ENCODE results near the gene TSC22D1. TPM values are rescaled to one million over a fixed set of nuclear protein-coding genes. Genes with fewer than 3 reads are reported as not detected.

TSC22D1 gene
- 100 to 1,000 TPM; 199 to 263 (median 248) TPM for total RNA-seq

DNA sequence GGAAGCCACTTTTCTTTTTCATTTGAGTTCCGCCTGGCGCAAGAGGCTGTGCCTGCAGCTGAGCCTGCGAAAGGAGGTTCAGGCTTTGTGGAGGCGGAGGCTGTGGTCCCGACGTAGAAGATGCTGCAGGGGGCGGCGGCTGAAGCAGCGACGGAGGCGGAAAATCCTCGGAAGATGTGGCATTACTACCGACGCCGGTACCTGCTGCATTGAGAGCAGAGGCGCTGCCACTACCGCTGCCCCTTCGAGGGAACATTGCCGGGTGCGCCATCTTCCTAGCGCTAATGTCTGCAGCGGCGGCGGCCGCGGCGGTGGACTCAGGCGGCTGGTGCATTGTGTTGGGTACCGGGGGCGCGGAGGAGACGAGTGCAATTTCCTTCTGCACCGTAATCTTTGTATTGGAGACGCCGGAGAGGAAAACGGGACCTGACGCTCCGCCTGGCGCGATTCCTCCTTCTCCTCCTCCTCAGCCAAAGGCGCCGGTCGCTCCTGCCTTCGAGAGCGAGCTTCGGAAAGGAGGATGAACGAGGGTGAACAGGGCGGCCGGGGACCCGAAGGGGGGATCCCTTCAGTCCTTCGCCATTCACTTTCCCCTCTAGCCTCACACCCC is at the start of gene TSC22D1:
Gene TSC22D1 (minus strand): TSS at position 590 of the 610 bp plus-strand sequence. CDS start 256 bp downstream, at position 334.
- TF ChIP-seq EP300 (IDR thresholded peaks at IDR 0.05) (no peak), POLR2A (IDR thresholded peaks at IDR 0.05; ENCODE audit: low read depth) (no peak), POLR2AphosphoS5 (IDR thresholded peaks at IDR 0.05) (peak; percentile 28 to 37)
- TF ChIP-seq, protein P1, sequence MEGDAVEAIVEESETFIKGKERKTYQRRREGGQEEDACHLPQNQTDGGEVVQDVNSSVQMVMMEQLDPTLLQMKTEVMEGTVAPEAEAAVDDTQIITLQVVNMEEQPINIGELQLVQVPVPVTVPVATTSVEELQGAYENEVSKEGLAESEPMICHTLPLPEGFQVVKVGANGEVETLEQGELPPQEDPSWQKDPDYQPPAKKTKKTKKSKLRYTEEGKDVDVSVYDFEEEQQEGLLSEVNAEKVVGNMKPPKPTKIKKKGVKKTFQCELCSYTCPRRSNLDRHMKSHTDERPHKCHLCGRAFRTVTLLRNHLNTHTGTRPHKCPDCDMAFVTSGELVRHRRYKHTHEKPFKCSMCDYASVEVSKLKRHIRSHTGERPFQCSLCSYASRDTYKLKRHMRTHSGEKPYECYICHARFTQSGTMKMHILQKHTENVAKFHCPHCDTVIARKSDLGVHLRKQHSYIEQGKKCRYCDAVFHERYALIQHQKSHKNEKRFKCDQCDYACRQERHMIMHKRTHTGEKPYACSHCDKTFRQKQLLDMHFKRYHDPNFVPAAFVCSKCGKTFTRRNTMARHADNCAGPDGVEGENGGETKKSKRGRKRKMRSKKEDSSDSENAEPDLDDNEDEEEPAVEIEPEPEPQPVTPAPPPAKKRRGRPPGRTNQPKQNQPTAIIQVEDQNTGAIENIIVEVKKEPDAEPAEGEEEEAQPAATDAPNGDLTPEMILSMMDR (IDR thresholded peaks at IDR 0.05), result no peak
- no peak for DNase-seq (ENCODE audit: extremely low spot score)
- Histone ChIP-seq H3K9me3 (no peaks in the 10 kb centered on the region), H3K27me3 (no peaks in the 10 kb centered on the region), H3K27ac (replicated peaks in 1 of 4) (peak within 1 kb of the TSS; percentile 98 to 100 (median 98)), H3K4me1 (peaks cover 38 to 52% (median 45%) of the 10 kb centered on the region in 4 donors), H3K36me3 (peaks cover 0 to 5% (median 0%) of the 10 kb centered on the region in 4 donors), H3K4me3 (peak within 1 kb of the TSS; percentile 88 to 98 (median 95))
- WGBS, result 1% methylated on average over 24 of the region's 51 CpGs
- intact Hi-C loops (cut with DNase I), result loop anchor here (5.0 to 10.0 kb wide), 4 partner anchors 51 to 396 kb away; no protein-coding TSS in a partner anchor

DNA sequence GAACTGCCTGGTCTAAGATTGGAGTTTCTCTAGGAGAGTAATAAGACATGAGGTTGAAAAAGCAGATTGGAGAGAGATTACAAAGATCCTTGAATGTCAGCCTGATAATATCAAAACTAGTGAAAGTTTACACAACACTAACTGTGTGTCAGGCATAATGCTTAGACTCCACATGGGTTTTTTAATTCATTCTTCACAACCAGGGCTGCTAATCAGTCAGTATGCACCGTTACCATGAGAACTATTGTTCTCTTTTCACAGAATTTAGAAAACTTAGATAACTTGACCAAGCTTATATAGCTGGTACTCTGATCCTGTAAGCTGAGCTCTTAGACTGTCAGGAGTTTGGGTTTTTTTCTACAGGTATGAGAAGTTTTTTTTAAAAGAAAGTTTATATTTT is 46.6 kb upstream of the TSC22D1 start:
- H3K27me3 ChIP-seq, result peaks cover 0 to 4% (median 0%) of the 10 kb centered on the region in 4 donors
- no peak overlapping the region for H3K27ac ChIP-seq (replicated peaks in 1 of 4)
- 75% methylated on average over 1 of the region's 1 CpG for WGBS
- DNase-seq (ENCODE audit: extremely low spot score), result no peak
- no peaks in the 10 kb centered on the region for H3K36me3 ChIP-seq
- intact Hi-C loops (cut with DNase I), result no loop called here
- H3K9me3 ChIP-seq, result no peaks in the 10 kb centered on the region
- no peaks in the 10 kb centered on the region for H3K4me1 ChIP-seq
- TF ChIP-seq EP300 (IDR thresholded peaks at IDR 0.05), result no peak
- TF ChIP-seq, protein P1 (IDR thresholded peaks at IDR 0.05), result no peak
- no peak for TF ChIP-seq POLR2A (IDR thresholded peaks at IDR 0.05; ENCODE audit: low read depth)
- TF ChIP-seq POLR2AphosphoS5 (IDR thresholded peaks at IDR 0.05), result no peak
- H3K4me3 ChIP-seq, result no peak overlapping the region

DNA sequence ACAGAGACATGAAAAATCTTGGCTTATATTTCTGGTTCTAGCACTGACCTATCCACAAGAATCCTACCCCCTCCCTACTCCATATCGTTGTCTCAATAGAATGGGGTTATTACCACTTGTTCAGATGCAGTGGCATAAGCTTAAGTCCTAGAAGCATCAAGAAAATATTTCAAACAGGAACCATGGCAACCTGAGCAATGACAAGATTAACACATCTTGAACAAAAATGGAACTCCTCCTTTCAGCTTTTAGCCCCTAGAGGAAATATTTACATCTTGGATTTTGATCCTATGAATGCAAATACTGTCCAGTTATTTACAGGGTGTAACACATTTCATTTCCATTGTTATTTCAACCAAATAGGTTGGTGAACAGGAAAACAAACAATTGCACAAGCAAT is 46.1 kb upstream of the TSC22D1 start:
- no peak for DNase-seq (ENCODE audit: extremely low spot score)
- intact Hi-C loops (cut with DNase I), result no loop called here
- TF ChIP-seq EP300 (IDR thresholded peaks at IDR 0.05), result no peak
- TF ChIP-seq, protein P1 (IDR thresholded peaks at IDR 0.05), result no peak
- TF ChIP-seq POLR2A (IDR thresholded peaks at IDR 0.05; ENCODE audit: low read depth), result no peak
- no peak for TF ChIP-seq POLR2AphosphoS5 (IDR thresholded peaks at IDR 0.05)
- no peaks in the 10 kb centered on the region for H3K9me3 ChIP-seq
- H3K36me3 ChIP-seq, result no peaks in the 10 kb centered on the region
- WGBS, result 70% methylated on average over 1 of the region's 1 CpG
- no peak overlapping the region for H3K27ac ChIP-seq (replicated peaks in 1 of 4)
- H3K27me3 ChIP-seq, result peaks cover 0 to 4% (median 0%) of the 10 kb centered on the region in 4 donors
- H3K4me1 ChIP-seq, result no peaks in the 10 kb centered on the region
- no peak overlapping the region for H3K4me3 ChIP-seq

DNA sequence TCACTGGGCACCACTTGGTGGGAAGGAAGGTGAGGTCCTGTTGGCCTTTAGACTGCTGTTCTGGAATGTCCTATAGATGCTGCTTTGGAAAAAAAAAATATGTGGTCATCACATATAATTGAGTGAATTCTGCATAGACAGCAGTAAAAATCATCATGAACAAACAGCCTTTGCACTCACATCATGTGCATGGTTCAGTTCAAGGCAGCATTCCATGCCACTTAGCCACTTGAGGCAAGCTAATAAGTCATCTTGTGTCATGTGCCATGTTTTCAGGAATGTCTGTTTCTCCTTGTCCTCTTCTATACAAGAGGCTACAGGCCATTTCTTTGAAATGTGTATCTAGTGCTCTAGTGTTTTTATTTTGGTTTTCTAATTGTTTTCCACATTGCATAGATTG is 43.9 kb upstream of the TSC22D1 start:
- no peak for TF ChIP-seq EP300 (IDR thresholded peaks at IDR 0.05)
- TF ChIP-seq, protein P1 (IDR thresholded peaks at IDR 0.05), result no peak
- intact Hi-C loops (cut with DNase I), result no loop called here
- DNase-seq (ENCODE audit: extremely low spot score), result no peak
- H3K27me3 ChIP-seq, result peaks cover 0 to 4% (median 0%) of the 10 kb centered on the region in 4 donors
- H3K27ac ChIP-seq (replicated peaks in 1 of 4), result no peak overlapping the region
- no peaks in the 10 kb centered on the region for H3K9me3 ChIP-seq
- no peak overlapping the region for H3K4me3 ChIP-seq
- no peaks in the 10 kb centered on the region for H3K36me3 ChIP-seq
- no peaks in the 10 kb centered on the region for H3K4me1 ChIP-seq

DNA sequence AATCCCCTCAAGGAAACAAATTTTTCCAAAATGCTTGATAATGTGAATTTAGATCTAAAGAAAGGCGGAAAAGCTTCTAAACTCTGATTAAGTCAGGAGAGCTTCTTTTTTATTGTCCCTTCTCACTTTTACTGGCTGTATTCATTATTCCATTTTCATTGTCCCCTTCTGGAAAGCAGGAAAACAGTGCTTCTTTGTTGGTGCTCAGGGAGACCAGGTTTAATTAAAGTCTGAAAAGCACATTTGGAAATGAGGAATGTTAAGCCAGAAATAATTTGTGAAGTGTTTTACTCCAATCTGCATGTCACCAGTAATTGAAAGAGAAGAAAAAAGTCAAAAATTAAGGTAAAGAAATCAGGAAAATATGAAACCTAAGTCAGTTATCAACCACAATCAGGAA is 43.5 kb upstream of the TSC22D1 start:
- TF ChIP-seq EP300 (IDR thresholded peaks at IDR 0.05) (no peak), POLR2A (IDR thresholded peaks at IDR 0.05; ENCODE audit: low read depth) (no peak), POLR2AphosphoS5 (IDR thresholded peaks at IDR 0.05) (no peak)
- TF ChIP-seq, protein P1 (IDR thresholded peaks at IDR 0.05), result no peak
- intact Hi-C loops (cut with DNase I), result no loop called here

More for the DNA sequence above, 43.5 kb upstream of the TSC22D1 start:
- Histone ChIP-seq H3K36me3 (no peaks in the 10 kb centered on the region), H3K27ac (replicated peaks in 1 of 4) (no peak overlapping the region), H3K4me3 (no peak overlapping the region), H3K27me3 (peaks cover 0 to 4% (median 0%) of the 10 kb centered on the region in 4 donors), H3K9me3 (no peaks in the 10 kb centered on the region), H3K4me1 (no peaks in the 10 kb centered on the region)
- no peak for DNase-seq (ENCODE audit: extremely low spot score)
- 97% methylated on average over 1 of the region's 1 CpG for WGBS
